ENCODE measurements around the gene C2CD3.

C2CD3 gene, protein sequence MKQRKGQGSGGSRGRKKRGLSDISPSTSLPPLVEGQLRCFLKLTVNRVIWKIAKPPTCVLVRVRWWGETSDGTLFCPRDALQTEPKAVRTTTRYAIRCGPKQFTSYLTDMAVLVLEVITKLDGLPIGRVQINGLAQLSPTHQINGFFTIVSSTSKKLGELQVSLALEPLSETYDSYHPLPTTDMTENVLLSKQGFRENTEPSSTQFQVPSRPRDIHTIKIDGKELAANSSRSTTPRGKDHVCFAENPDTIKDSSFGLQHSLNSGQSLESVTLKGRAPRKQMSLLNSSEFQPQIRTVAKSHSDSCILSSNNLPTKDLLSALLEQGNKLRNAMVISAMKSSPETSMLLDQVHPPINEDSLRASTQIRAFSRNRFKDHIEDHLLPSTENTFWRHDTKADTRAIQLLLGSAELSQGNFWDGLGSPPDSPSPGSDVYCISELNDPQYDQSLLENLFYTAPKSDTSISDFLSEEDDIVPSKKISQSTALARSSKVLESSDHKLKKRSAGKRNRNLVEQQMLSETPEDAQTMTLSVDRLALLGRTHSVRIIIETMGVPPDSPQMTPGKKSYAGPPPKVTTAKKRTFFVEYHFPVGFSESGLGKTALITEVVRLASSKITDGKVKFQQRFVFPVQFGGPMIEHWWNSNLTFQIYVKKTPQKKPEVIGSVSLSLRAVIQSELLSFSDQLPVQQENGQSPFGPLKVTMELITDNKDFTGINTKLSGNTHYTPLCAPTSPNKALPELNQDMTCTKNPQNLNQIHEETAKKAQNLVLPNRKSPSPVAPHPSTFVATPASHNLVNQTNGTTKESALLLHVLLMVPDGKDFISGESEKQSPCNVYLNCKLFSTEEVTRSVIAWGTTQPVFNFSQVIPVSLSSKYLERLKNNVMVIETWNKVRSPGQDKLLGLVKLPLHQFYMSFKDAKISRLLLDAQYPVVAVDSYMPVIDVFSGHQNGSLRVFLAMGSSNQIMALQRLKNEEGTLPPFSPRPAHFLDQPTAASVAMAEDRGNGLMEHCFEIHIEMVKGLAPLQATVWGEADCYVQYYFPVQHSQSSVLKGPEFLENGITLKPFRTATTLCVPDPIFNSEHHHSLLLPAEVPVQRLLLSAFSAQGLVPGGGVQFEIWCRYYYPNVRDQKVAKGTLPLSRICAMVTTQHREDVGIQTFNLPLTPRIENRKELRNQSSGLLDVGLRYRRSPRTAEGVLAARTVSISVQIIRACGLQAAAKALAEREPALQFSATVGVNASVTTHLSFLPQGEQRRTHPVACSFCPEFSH (N-terminal part only)

GRCh38 chr11:74170694-74171629 lies at the start of gene C2CD3, which contains the start of gene PPME1:
C2CD3 (minus strand) TSS chr11:74171002; CDS start chr11:74170792, 210 bp downstream.
PPME1 (plus strand) TSS chr11:74171289; CDS start chr11:74171422, 133 bp downstream.
- DNase-seq: peak; percentile 94

DNA sequence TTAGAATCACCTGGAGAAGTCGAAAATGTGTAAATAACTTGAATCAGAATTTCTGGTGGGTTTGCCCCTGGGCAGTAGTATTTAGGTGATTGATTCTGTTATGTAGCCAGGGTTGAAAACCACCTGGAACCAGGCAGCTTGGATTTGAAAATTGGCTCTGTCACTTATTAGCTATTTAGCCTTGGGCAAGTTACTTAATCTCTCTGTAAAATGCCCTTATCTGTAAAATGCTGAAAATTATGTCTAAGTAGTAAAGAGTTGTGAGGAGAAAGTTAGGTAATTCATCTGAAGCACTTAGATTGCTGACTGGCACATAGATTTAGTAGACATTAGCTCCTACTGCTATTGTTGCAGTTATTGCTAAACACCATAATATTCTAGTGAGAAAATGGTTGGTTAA lies 49.6 kb upstream of the C2CD3 start:
- no peak for DNase-seq

GRCh38 chr11:74212533-74212932 lies 41.7 kb upstream of the C2CD3 start:
- DNase-seq: no peak

DNA sequence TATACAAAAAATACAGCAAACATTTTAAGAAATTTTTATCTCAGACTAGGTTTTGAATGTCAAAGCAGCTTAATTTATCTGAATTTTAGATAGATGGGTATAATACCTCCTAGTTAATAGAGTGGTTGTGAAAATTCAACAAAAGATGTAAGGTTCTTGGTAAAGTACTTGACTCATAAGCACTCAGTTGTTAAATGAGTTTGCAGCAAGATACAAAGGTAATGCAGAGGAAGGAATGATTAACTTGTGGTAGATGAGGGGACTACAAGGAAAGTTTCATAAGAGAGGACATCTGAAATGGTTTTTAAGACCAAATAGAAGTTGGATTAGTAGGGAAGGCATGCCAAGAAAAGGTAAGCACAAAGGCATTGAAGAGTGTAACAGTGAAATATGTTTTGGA lies 37.7 kb upstream of the C2CD3 start:
- DNase-seq: no peak

DNA sequence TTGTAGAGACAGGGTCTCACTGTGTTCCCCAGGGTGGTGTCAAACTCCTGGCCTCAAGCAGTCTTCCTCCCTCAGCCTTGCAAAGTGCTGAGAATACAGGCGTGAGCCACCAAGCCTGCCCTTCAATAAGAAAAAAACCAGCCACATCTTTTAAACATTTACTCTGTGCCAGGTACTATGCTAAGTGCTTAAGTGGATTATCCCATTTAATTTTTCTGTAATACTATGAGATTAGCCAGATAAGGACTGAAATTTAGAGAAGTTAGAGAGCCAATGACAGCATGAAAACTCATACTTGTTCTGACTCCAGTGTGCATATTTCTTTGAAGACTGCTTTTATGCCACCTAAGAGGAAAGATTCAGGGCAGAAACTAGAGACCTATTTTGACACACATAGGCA lies 35.9 kb upstream of the C2CD3 start:
- no peak for DNase-seq

- DNase-seq: no peak
Measured at GRCh38 chr11:74205181-74205580, 34.4 kb upstream of the C2CD3 start.

GRCh38 chr11:74204701-74205100 lies 33.9 kb upstream of the C2CD3 start:
- DNase-seq: no peak

DNA sequence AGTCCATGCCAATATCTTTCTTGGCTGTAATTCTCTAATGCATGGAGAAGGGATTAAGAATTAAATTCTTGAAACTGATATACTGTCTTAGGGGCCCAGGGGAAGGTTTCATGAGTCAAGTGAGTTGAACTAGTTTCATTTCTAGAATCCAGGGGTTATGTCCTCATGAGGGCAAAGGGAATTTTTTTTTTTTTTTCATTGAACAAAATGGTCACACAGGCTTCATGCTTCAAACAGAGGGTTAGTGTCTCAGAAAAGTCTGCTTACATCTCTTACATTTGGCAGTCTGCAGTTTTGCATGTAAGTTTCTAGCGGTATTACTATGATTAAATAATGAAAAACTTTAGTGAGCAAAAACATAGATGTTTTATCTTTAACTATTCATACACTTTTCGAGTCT lies 33.2 kb upstream of the C2CD3 start:
- DNase-seq: no peak

GRCh38 chr11:74196781-74197486 lies 26.1 kb upstream of the C2CD3 start:
- no peak for DNase-seq

- no peak for DNase-seq
Measured at GRCh38 chr11:74195828-74196227, 25.0 kb upstream of the C2CD3 start.

- DNase-seq: no peak
Measured at GRCh38 chr11:74185695-74186094, 14.9 kb upstream of the C2CD3 start.

- DNase-seq: no peak
Measured at GRCh38 chr11:74185285-74185684, 14.5 kb upstream of the C2CD3 start.

DNA sequence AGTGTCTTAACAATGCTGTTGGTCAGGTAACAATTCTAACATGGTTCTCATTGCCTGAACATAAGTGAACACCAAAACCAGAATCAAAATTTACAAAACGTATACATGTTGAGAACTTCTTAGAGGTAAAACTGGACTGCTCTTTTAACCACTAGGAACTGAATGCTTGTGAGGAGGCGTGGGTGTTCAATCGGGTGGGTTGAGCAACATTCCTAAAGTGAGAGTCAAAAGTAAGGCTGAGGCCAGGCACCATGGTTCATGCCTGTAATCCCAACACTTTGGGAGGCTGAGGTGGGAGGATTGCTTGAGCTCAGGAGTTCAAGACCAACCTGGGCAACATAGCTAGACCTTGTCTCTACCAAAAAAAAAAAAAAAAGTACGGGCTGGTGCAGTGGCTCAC lies 11.8 kb upstream of the C2CD3 start:
- DNase-seq: no peak

- DNase-seq: no peak
Measured at GRCh38 chr11:74179234-74180052, 8.6 kb upstream of the C2CD3 start.

DNA sequence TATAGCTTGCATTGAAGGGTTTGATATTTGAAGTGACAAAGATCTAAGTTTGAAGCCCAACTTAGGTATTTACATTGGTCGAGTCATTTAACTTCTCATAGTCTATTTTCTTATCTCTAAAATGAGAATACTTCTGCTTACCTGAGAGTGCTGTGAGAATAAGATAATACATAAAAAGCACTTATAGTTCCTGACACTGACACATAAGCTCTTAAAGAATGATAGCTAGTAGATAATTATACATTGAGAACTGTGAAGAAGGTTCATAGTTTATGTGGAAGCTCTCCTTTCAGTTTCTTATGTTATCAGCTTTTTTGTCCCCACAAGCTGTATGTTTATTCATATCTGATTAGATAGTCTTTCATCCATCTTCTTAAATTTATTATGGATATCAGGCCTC lies 5.1 kb upstream of the C2CD3 start:
- DNase-seq: no peak

- DNase-seq: no peak
Measured at GRCh38 chr11:74171997-74172396, 1.2 kb upstream of the C2CD3 start.

DNA sequence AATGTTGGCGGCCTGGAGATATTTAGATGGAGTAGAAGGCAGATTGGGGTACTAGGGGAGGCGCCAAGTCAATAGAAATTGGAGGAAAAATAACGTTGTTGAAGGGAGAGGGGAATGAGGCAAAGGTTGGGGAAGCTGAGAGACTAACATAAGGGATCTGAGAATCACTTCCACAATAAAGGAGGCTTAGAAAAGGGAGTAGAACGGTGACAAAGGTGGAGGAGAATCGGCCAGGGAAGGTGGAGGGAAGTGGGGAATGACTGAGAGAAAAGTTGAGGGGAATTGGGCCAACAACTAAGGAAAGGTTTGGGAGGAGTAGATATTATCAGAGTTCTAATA lies 797 bp upstream of the C2CD3 start:
- DNase-seq: no peak

- no peak for DNase-seq
Measured at GRCh38 chr11:74169738-74170458, 904 bp downstream of the C2CD3 start.

GRCh38 chr11:74168838-74169237 lies 2.0 kb downstream of the C2CD3 start:
- DNase-seq: no peak
